Breast epithelium (tissue), 4 donors: ENCODE data around the gene MARCHF9. TPM values are rescaled to one million over a fixed set of nuclear protein-coding genes. Genes with fewer than 3 reads are reported as not detected.
A peak's percentile ranks its signal among the peaks of the same experiment; 100 is the strongest.

Experiments used
- DNase-seq, 2 donors: peaks; one replicate each; pipeline ENCODE4 v3.0.0-alpha.2; 2019; ENCODE audit warnings: low spot score in 2 of 2
- H3K27ac ChIP-seq, 2 donors: fragments of 200-600 bp; sonication (generic) in 1 of 2; one replicate each; pipeline ENCODE4 v1.5.1; 2016 to 2019; ENCODE audit warnings: mild to moderate bottlenecking in 1 of 2
- H3K27me3 ChIP-seq, 2 donors: fragments of 200-600 bp; sonication (generic) in 1 of 2; one replicate each; pipeline versions ENCODE4 v1.5.1 to v1.6.0; 2017 to 2019; ENCODE audit warnings: control low read depth in 1 of 2, mild to moderate bottlenecking in 1 of 2
- H3K36me3 ChIP-seq: fragments of 200-600 bp; one replicate; pipeline ENCODE4 v1.5.1; 2019
- H3K4me1 ChIP-seq, 2 donors: fragments of 200-600 bp; sonication (generic); one replicate each; pipeline ENCODE4 v1.5.1; 2016 to 2019; ENCODE audit warnings: control low read depth in 1 of 2
- H3K4me3 ChIP-seq, 3 donors: fragments of 200-600 bp; sonication (generic); 1 replicate in 2 of 3; 2 replicates in 1 of 3; pipeline ENCODE4 v1.5.1; 2016 to 2019; ENCODE audit warnings: mild to moderate bottlenecking in 3 of 3, moderate library complexity in 2 of 3
- H3K9me3 ChIP-seq, 2 donors: fragments of 200-600 bp; sonication (generic) in 1 of 2; one replicate each; pipeline ENCODE4 v1.5.1; 2016 to 2019; ENCODE audit warnings: control low read depth in 1 of 2
- CTCF ChIP-seq, 3 donors: fragments of 450-650 bp; IDR thresholded peaks; one replicate each; pipeline ENCODE4 v1.5.1; 2016 to 2017; ENCODE audit warnings: antibody characterized with exemption in 3 of 3, mild to moderate bottlenecking in 3 of 3, moderate library complexity in 3 of 3
- POLR2A ChIP-seq: fragments of 450-650 bp; IDR thresholded peaks from one replicate; pipeline ENCODE4 v1.6.1; 2016; ENCODE audit warnings: antibody characterized with exemption, mild to moderate bottlenecking, moderate library complexity
- POLR2AphosphoS5 ChIP-seq, 3 donors: sonication (generic); formaldehyde crosslinking; IDR thresholded peaks; one replicate each; pipeline ENCODE4 v1.6.1; 2017; ENCODE audit warnings: antibody characterized with exemption in 3 of 3
- intact Hi-C: fragments of 100-400 bp; cut with DNase I; formaldehyde crosslinking; loops from one replicate; pipeline ENCODE4 v1.15.1; 2023; ENCODE audit warnings: low total_unique reads
- total RNA-seq, 3 donors: library from RNA; depleted of rRNA; stranded (reverse); fragments of >200 nt; gene quantifications; one replicate each; pipeline ENCODE4 v1.1.0, GENCODE V29; 2016

Gene MARCHF9
- total RNA-seq, 3 donors from 2014 or later, result 6.9 to 9.8 (median 7.5) TPM

GRCh38 chr12:57726151-57726883, 28.6 kb upstream of the MARCHF9 start:
- peaks cover 0 to 5% of the 10 kb centered on the region in 2 donors for H3K4me1 ChIP-seq
- H3K4me3 ChIP-seq, result peak overlapping the region; percentile 57 to 86 (median 82)
- peak; percentile 72 to 89 for DNase-seq
- H3K36me3 ChIP-seq, result no peaks in the 10 kb centered on the region
- TF ChIP-seq POLR2AphosphoS5 (IDR thresholded peaks at IDR 0.05) (no peak), CTCF (IDR thresholded peaks at IDR 0.05) (peak; percentile 62 to 82 (median 71))
- intact Hi-C loops, result no loop called here
- H3K27me3 ChIP-seq, result no peaks in the 10 kb centered on the region
- H3K27ac ChIP-seq, result peak overlapping the region; percentile 80 to 91
- H3K9me3 ChIP-seq, result no peaks in the 10 kb centered on the region

GRCh38 chr12:57726884-57727757, 27.8 kb upstream of the MARCHF9 start:
- no peaks in the 10 kb centered on the region for H3K27me3 ChIP-seq
- intact Hi-C loops, result no loop called here
- peak overlapping the region; percentile 57 to 86 (median 82) for H3K4me3 ChIP-seq
- peak overlapping the region; percentile 80 to 91 for H3K27ac ChIP-seq
- no peaks in the 10 kb centered on the region for H3K36me3 ChIP-seq
- peak; percentile 35 to 52 (median 43) for TF ChIP-seq CTCF (IDR thresholded peaks at IDR 0.05)
- TF ChIP-seq POLR2A, result no peak
- H3K4me1 ChIP-seq, result peaks cover 0 to 5% of the 10 kb centered on the region in 2 donors
- peak in 1 of 2 donors; percentile 34 for DNase-seq
- no peaks in the 10 kb centered on the region for H3K9me3 ChIP-seq

GRCh38 chr12:57727758-57728395, 27.0 kb upstream of the MARCHF9 start:
- Histone ChIP-seq H3K4me3 (no peak overlapping the region), H3K27ac (no peak overlapping the region), H3K36me3 (no peaks in the 10 kb centered on the region), H3K4me1 (peaks cover 0 to 5% of the 10 kb centered on the region in 2 donors), H3K9me3 (no peaks in the 10 kb centered on the region), H3K27me3 (no peaks in the 10 kb centered on the region)
- intact Hi-C loops, result no loop called here
- peak in 1 of 2 donors; percentile 7 for DNase-seq
- TF ChIP-seq CTCF (IDR thresholded peaks at IDR 0.05), result no peak
- TF ChIP-seq POLR2A, result no peak
- TF ChIP-seq POLR2AphosphoS5 (IDR thresholded peaks at IDR 0.05), result no peak

GRCh38 chr12:57729321-57729844, 25.5 kb upstream of the MARCHF9 start:
- H3K27ac ChIP-seq, result no peak overlapping the region
- TF ChIP-seq POLR2AphosphoS5 (IDR thresholded peaks at IDR 0.05) (no peak), POLR2A (no peak)
- peaks cover 0 to 3% of the 10 kb centered on the region in 2 donors for H3K27me3 ChIP-seq
- H3K4me3 ChIP-seq, result no peak overlapping the region
- H3K36me3 ChIP-seq, result no peaks in the 10 kb centered on the region
- no peak for DNase-seq
- no peaks in the 10 kb centered on the region for H3K9me3 ChIP-seq
- H3K4me1 ChIP-seq, result peaks cover 0 to 5% of the 10 kb centered on the region in 2 donors
- intact Hi-C loops, result no loop called here

GRCh38 chr12:57730336-57731067, 24.4 kb upstream of the MARCHF9 start:
- Histone ChIP-seq H3K27ac (no peak overlapping the region), H3K9me3 (no peaks in the 10 kb centered on the region), H3K4me1 (peaks cover 0 to 5% of the 10 kb centered on the region in 2 donors), H3K4me3 (no peak overlapping the region), H3K27me3 (peaks cover 0 to 5% of the 10 kb centered on the region in 2 donors), H3K36me3 (no peaks in the 10 kb centered on the region)
- intact Hi-C loops, result no loop called here
- TF ChIP-seq CTCF (IDR thresholded peaks at IDR 0.05), result no peak
- TF ChIP-seq POLR2A, result no peak
- no peak for TF ChIP-seq POLR2AphosphoS5 (IDR thresholded peaks at IDR 0.05)
- DNase-seq, result no peak
